SK-N-SH (cell line): ENCODE data around the gene ZBTB47. TPM values are rescaled to one million over a fixed set of nuclear protein-coding genes. Genes with fewer than 3 reads are reported as not detected.

Experiments
- CTCF ChIA-PET: fragments of 300-600, 350-600 bp; formaldehyde crosslinking; extraction: SDS; loops from one replicate; lab custom pipeline; 2021; lab: Yijun Ruan, JAX
- POLR2A ChIA-PET: fragments of 350-600 bp; sonication (Branson Sonifier 250); formaldehyde crosslinking; extraction: SDS; loops from one replicate; lab custom pipeline; 2020; ENCODE audit warnings: antibody characterized with exemption, inconsistent platforms; lab: Yijun Ruan, JAX
- DNase-seq: peaks from one replicate; pipeline ENCODE4 v3.0.0; 2012
- H2AFZ ChIP-seq: fragments of 200-600 bp; sonication (generic); 2 replicates; pipeline ENCODE4 v1.8.1; 2016; ENCODE audit warnings: antibody characterized with exemption, mild to moderate bottlenecking, low read depth
- H3F3A ChIP-seq: fragments of 200-600 bp; sonication (generic); replicated peaks from 2 replicates; pipeline ENCODE3; 2016; ENCODE audit warnings: antibody characterized with exemption, mild to moderate bottlenecking; ENCODE audit not compliant: insufficient read depth
- H3K27ac ChIP-seq, 2 experiments: fragments of 200-500 bp in 1 of 2; fragments of 200-600 bp in 1 of 2; sonication (Bioruptor generic) in 1 of 2; sonication (generic), shearing (Covaris generic) in 1 of 2; 2 replicates each; pipeline versions ENCODE4 v1.5.1 to v1.6.1; 2014 to 2016; ENCODE audit warnings: low read depth in 2 of 2, inconsistent platforms in 1 of 2, low read length in 1 of 2, mild to moderate bottlenecking in 1 of 2, mixed read lengths in 1 of 2
- H3K27me3 ChIP-seq: fragments of 200-600 bp; sonication (generic), shearing (Covaris generic); 2 replicates; pipeline ENCODE4 v1.6.1; 2016; ENCODE audit warnings: mixed run types; ENCODE audit not compliant: insufficient read depth
- H3K36me3 ChIP-seq, 2 experiments: fragments of 200-500 bp in 1 of 2; fragments of 200-600 bp in 1 of 2; sonication (Bioruptor generic) in 1 of 2; sonication (generic) in 1 of 2; replicated peaks in 1 of 2; 2 replicates each; pipeline versions ENCODE3 to v1.5.1; 2014 to 2016; ENCODE audit warnings: low read length in 1 of 2, mild to moderate bottlenecking in 1 of 2; ENCODE audit not compliant: insufficient read depth in 2 of 2, control insufficient read depth in 1 of 2
- H3K4me1 ChIP-seq, 2 experiments: fragments of 200-500 bp in 1 of 2; fragments of 200-600 bp in 1 of 2; sonication (Bioruptor generic) in 1 of 2; sonication (generic), shearing (Covaris generic) in 1 of 2; 2 replicates each; pipeline versions ENCODE4 v1.5.1 to v1.6.1; 2014 to 2016; ENCODE audit warnings: low read depth in 1 of 2, low read length in 1 of 2, mixed run types in 1 of 2; ENCODE audit not compliant: insufficient read depth in 2 of 2, control insufficient read depth in 1 of 2
- H3K4me2 ChIP-seq: fragments of 200-600 bp; sonication (generic), shearing (Covaris generic); 2 replicates; pipeline ENCODE4 v1.6.1; 2017; ENCODE audit warnings: mixed run types
- H3K4me3 ChIP-seq, 2 experiments: fragments of 200-500 bp in 1 of 2; fragments of 200-600 bp in 1 of 2; sonication (Bioruptor generic) in 1 of 2; sonication (generic), shearing (Covaris generic) in 1 of 2; 2 replicates each; pipeline versions ENCODE4 v1.5.1 to v1.8.1; 2014 to 2016; ENCODE audit warnings: low read depth in 2 of 2, inconsistent platforms in 1 of 2, low read length in 1 of 2, mild to moderate bottlenecking in 1 of 2, mixed read lengths in 1 of 2, moderate library complexity in 1 of 2
- H3K79me2 ChIP-seq: fragments of 200-600 bp; sonication (generic); 2 replicates; pipeline ENCODE4 v1.8.1; 2017; ENCODE audit warnings: mild to moderate bottlenecking; ENCODE audit not compliant: insufficient read depth
- H3K9ac ChIP-seq: fragments of 200-600 bp; sonication (generic); 2 replicates; pipeline ENCODE4 v1.6.1; 2017; ENCODE audit warnings: mixed run types
- H3K9me2 ChIP-seq: fragments of 200-600 bp; sonication (generic); 2 replicates; pipeline ENCODE4 v1.6.1; 2017; ENCODE audit warnings: mixed run types
- H3K9me3 ChIP-seq: fragments of 200-600 bp; sonication (generic); 2 replicates; pipeline ENCODE4 v1.6.1; 2017; ENCODE audit warnings: mixed run types, mild to moderate bottlenecking, moderate library complexity
- H4K20me1 ChIP-seq: fragments of 200-600 bp; sonication (generic); 2 replicates; pipeline ENCODE4 v1.6.1; 2017; ENCODE audit warnings: mild to moderate bottlenecking, mixed run types; ENCODE audit not compliant: insufficient read depth
- CHD2 ChIP-seq: fragments of 150-350 bp; IDR thresholded peaks from 2 replicates; pipeline ENCODE4 v1.6.1; 2018; ENCODE audit warnings: low read length; ENCODE audit not compliant: partially characterized antibody
- CTCF ChIP-seq: fragments of 200-600 bp; sonication (generic); IDR thresholded peaks from 2 replicates; pipeline ENCODE4 v1.6.1; 2017; ENCODE audit warnings: antibody characterized with exemption, mild to moderate bottlenecking, moderate library complexity
- EZH2phosphoT487 ChIP-seq: fragments of 200-600 bp; sonication (generic); IDR thresholded peaks from 2 replicates; pipeline ENCODE4 v1.6.1; 2017; ENCODE audit warnings: low read depth, mixed run types, mild to moderate bottlenecking, antibody characterized with exemption, moderate library complexity, borderline replicate concordance
- FOSL2 ChIP-seq: IDR thresholded peaks from 2 replicates; pipeline ENCODE4 v1.4.0; 2012; ENCODE audit warnings: low read depth, mild to moderate bottlenecking, moderate library complexity, borderline replicate concordance
- FOXM1 ChIP-seq: IDR thresholded peaks from 2 replicates; pipeline ENCODE4 v1.4.0; 2012; ENCODE audit warnings: low read depth, mild to moderate bottlenecking
- JUND ChIP-seq: IDR thresholded peaks from 2 replicates; pipeline ENCODE4 v1.4.0; 2012
- MEF2A ChIP-seq: IDR thresholded peaks from 2 replicates; pipeline ENCODE4 v1.4.0; 2012; ENCODE audit warnings: low read depth, borderline replicate concordance
- NRF1 ChIP-seq: IDR thresholded peaks from 2 replicates; pipeline ENCODE4 v1.6.1; 2012; ENCODE audit warnings: low read depth, mild to moderate bottlenecking, low read length
- POLR2AphosphoS5 ChIP-seq: IDR thresholded peaks from 2 replicates; pipeline ENCODE4 v1.6.1; 2012; ENCODE audit warnings: low read depth, low read length
- REST ChIP-seq: IDR thresholded peaks from 2 replicates; pipeline ENCODE4 v1.6.1; 2012; ENCODE audit warnings: mild to moderate bottlenecking, low read depth, low read length, moderate library complexity
- RFX5 ChIP-seq: IDR thresholded peaks from 2 replicates; pipeline ENCODE4 v1.6.1; 2012; ENCODE audit warnings: mild to moderate bottlenecking, improper control_type of control experiment, low read length
- RXRA ChIP-seq: IDR thresholded peaks from 2 replicates; pipeline ENCODE4 v1.4.0; 2012; ENCODE audit warnings: low read depth, mild to moderate bottlenecking, borderline replicate concordance
- SMC3 ChIP-seq: IDR thresholded peaks from 2 replicates; pipeline ENCODE4 v1.6.1; 2012; ENCODE audit warnings: low read depth, low read length, improper control_type of control experiment
- TAF1 ChIP-seq: IDR thresholded peaks from 2 replicates; pipeline ENCODE4 v1.6.1; 2012; ENCODE audit warnings: low read depth, mild to moderate bottlenecking, low read length, moderate library complexity, borderline replicate concordance
- TCF12 ChIP-seq: IDR thresholded peaks from 2 replicates; pipeline ENCODE4 v1.4.0; 2012
- TEAD4 ChIP-seq: IDR thresholded peaks from 2 replicates; pipeline ENCODE4 v1.4.0; 2012; ENCODE audit warnings: mild to moderate bottlenecking, borderline replicate concordance; ENCODE audit not compliant: insufficient read depth
- YY1 ChIP-seq: IDR thresholded peaks from 2 replicates; pipeline ENCODE4 v1.4.0; 2012; ENCODE audit warnings: low read depth, mild to moderate bottlenecking
- ZBTB33 ChIP-seq: IDR thresholded peaks from 2 replicates; pipeline ENCODE4 v1.4.0; 2012; ENCODE audit warnings: low read depth, borderline replicate concordance
- WGBS: methylation state at CpG from one replicate; pipeline ENCODE4 v1.1.6; 2017; ENCODE audit warnings: low lambda C conversion rate; 5-methylcytosine and 5-hydroxymethylcytosine counted together
- polyA plus RNA-seq, 3 experiments: library from polyadenylated mRNA; depleted of rRNA; stranded (reverse); fragments of >200 nt; gene quantifications; 2 replicates each; pipeline ENCODE4 v1.2.3, GENCODE V29; 2012
- TF ChIP-seq, protein P1 (sequence below): IDR thresholded peaks from 2 replicates; pipeline ENCODE4; 2012

The ZBTB47 gene
- polyA plus RNA-seq, 1 of the 3 experiments (the other 2 are of a cell fraction) = 9.9 TPM

DNA sequence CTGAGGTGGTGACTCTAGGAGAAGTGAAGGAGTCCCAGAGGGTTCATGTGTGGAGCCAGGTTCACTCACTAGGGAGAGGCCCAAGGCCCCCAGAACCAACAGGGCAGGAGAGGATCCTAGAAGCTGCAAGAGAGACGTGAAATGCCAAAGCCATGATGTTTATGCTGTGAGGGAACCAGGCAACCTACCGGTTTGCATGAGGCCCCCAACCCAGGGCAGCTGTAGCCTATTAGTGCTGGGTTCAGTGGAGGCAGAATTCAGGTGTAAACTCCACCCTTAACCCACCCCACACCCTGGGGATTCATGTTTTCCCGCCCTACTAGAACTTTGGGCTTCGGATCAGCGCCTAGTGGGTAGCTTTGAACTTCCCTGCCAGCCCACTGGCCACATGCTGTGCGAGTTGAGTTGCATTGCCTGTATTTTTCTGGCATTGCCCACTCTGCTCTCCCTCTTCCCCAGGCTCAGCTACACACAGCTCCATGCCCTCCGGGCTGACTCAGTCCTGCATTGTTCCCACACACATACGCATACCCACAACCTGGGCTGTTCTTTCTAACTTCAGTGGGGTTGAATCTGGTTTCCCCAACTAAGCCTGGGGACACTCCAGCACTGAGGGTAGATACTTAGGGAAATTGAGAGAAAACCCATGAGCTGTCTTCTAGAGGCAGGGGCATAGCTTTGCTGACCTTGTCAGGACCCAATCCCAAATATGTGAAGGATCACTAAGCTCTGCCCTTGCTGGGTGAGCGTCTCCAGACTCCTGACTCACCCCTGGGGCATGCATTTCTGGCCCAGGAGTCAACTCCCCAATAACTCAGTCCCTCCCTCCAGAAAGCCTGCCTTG is 2.0 kb upstream of the ZBTB47 start (continued):
- TF ChIP-seq FOSL2 = peak; percentile 70
- TF ChIP-seq TAF1 = no peak
- peak; percentile 51; the same call in 1 of the 2 replicates for TF ChIP-seq RXRA
- no peak for TF ChIP-seq EZH2phosphoT487
- TF ChIP-seq NRF1 = no peak
- no peak for TF ChIP-seq POLR2AphosphoS5
- TF ChIP-seq TEAD4 = peak; percentile 43; the same call in 1 of the 2 replicates
- no peak for TF ChIP-seq YY1
- no peak for TF ChIP-seq ZBTB33
- no peak for TF ChIP-seq FOXM1
- no peak for TF ChIP-seq RFX5
- TF ChIP-seq, protein P1, sequence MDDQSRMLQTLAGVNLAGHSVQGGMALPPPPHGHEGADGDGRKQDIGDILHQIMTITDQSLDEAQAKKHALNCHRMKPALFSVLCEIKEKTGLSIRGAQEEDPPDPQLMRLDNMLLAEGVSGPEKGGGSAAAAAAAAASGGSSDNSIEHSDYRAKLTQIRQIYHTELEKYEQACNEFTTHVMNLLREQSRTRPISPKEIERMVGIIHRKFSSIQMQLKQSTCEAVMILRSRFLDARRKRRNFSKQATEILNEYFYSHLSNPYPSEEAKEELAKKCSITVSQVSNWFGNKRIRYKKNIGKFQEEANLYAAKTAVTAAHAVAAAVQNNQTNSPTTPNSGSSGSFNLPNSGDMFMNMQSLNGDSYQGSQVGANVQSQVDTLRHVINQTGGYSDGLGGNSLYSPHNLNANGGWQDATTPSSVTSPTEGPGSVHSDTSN = peak; percentile 74

GRCh38 chr3:42652251-42652610 is 1.3 kb upstream of the ZBTB47 start:
- peak overlapping the region; percentile 79 for H3K4me2 ChIP-seq
- no peaks in the 10 kb centered on the region for H3K9me2 ChIP-seq
- peaks cover 9 to 22% of the 10 kb centered on the region in 2 experiments for H3K36me3 ChIP-seq
- no CpG with 5 or more reads among the region's 1 CpG for WGBS
- no peaks in the 10 kb centered on the region for H3K9me3 ChIP-seq
- H3K27me3 ChIP-seq = no peaks in the 10 kb centered on the region
- H3K4me3 ChIP-seq = peak overlapping the region; percentile 79 to 91; a peak in 2 of 4 replicates
- POLR2A ChIA-PET = interaction anchor here (1.5 kb wide), 1 partner anchor 52 kb away, joined by 3 read pairs; the partner anchor contains the start of gene NKTR
- peak overlapping the region; percentile 56; the same call in 1 of the 2 replicates for H2AFZ ChIP-seq
- DNase-seq = no peak
- peak overlapping the region; percentile 83 to 84 for H3K27ac ChIP-seq
- H3K79me2 ChIP-seq = peaks cover 63% of the 10 kb centered on the region
- peak overlapping the region; percentile 41; the same call in 1 of the 2 replicates for H3K9ac ChIP-seq
- H4K20me1 ChIP-seq = peaks cover 6% of the 10 kb centered on the region; the same call in 1 of the 2 replicates
- H3K4me1 ChIP-seq = peaks cover 24 to 42% of the 10 kb centered on the region in 2 experiments
- H3F3A ChIP-seq = peaks cover 33% of the 10 kb centered on the region
- CTCF ChIA-PET = interaction anchor here (1.0 to 2.3 kb wide), 5 partner anchors 15 to 128 kb away, joined by 3 to 9 read pairs (median 4); partner anchors contain the start of gene SEC22C
- TF ChIP-seq SMC3 = no peak
- no peak for TF ChIP-seq FOXM1
- TF ChIP-seq CTCF = no peak
- TF ChIP-seq JUND = no peak
- no peak for TF ChIP-seq REST
- no peak for TF ChIP-seq MEF2A
- TF ChIP-seq YY1 = no peak
- no peak for TF ChIP-seq TCF12
- no peak for TF ChIP-seq ZBTB33
- TF ChIP-seq CHD2 = no peak
- no peak for TF ChIP-seq TEAD4
- TF ChIP-seq NRF1 = no peak
